ENCODE measurements around the gene TMEM106C.

Gene TMEM106C

GRCh38 chr12:47982311-47982710 is 18.9 kb downstream of the TMEM106C start:
- no peak overlapping the region for H2BK120ac ChIP-seq (ENCODE audit: low read depth, low read length)
- no CpG with 5 or more reads among the region's 5 CpGs for WGBS, 2 donors (ENCODE audit: extremely low coverage in 2 of 2, insufficient read length in 2 of 2, insufficient replicate concordance in 1 of 2)
- H3K9me3 ChIP-seq (replicated peaks in 1 of 2; ENCODE audit: control insufficient read depth in 2 of 2, insufficient read depth in 1 of 2, low read depth in 1 of 2, low read length in 2 of 2), result peaks cover 0 to 2% of the 10 kb centered on the region in 2 donors
- no peaks in the 10 kb centered on the region for H3K4me1 ChIP-seq (ENCODE audit: control insufficient read depth in 2 of 2, insufficient read depth in 1 of 2, low read depth in 1 of 2, low read length in 2 of 2)
- peaks cover 98 to 100% of the 10 kb centered on the region in 2 donors for H3K36me3 ChIP-seq (replicated peaks in 1 of 2; ENCODE audit: control insufficient read depth in 2 of 2, insufficient read depth in 2 of 2, low read length in 2 of 2)
- peak overlapping the region; percentile 43 for H2BK5ac ChIP-seq (ENCODE audit: low read length)
- H3K27me3 ChIP-seq (ENCODE audit: control insufficient read depth in 3 of 3, insufficient read depth in 3 of 3, low read depth in 1 of 3, low read length in 3 of 3), result no peaks in the 10 kb centered on the region
- no peak overlapping the region for H3K27ac ChIP-seq (replicated peaks; ENCODE audit: low read length)
- no peak overlapping the region for H3K4ac ChIP-seq (ENCODE audit: low read length)
- no peak overlapping the region for H3K4me2 ChIP-seq (ENCODE audit: insufficient read depth, low read length, poor library complexity, severe bottlenecking)
- no peak overlapping the region for H4K8ac ChIP-seq (ENCODE audit: low read depth, low read length)
- no peak overlapping the region for H2BK12ac ChIP-seq (ENCODE audit: low read length)
- no peak overlapping the region for H2AK5ac ChIP-seq (ENCODE audit: low read depth, low read length)
- H3K9ac ChIP-seq (ENCODE audit: low read depth, low read length, poor library complexity), result no peak overlapping the region
- H3K79me1 ChIP-seq (ENCODE audit: low read depth, low read length), result peaks cover 5% of the 10 kb centered on the region
- no peak for DNase-seq (ENCODE audit: low spot score)
- H3K14ac ChIP-seq (ENCODE audit: low read length), result no peak overlapping the region
- no peak overlapping the region for H3K4me3 ChIP-seq (ENCODE audit: low read length in 2 of 2)
- H2AFZ ChIP-seq (ENCODE audit: low read length), result no peak overlapping the region
- H3K23ac ChIP-seq (ENCODE audit: low read depth, low read length, poor library complexity), result no peak overlapping the region
- H4K91ac ChIP-seq (ENCODE audit: low read depth, low read length, poor library complexity), result no peak overlapping the region
- H3K18ac ChIP-seq (ENCODE audit: low read length), result no peak overlapping the region
- H2BK15ac ChIP-seq (ENCODE audit: low read length), result no peak overlapping the region

DNA sequence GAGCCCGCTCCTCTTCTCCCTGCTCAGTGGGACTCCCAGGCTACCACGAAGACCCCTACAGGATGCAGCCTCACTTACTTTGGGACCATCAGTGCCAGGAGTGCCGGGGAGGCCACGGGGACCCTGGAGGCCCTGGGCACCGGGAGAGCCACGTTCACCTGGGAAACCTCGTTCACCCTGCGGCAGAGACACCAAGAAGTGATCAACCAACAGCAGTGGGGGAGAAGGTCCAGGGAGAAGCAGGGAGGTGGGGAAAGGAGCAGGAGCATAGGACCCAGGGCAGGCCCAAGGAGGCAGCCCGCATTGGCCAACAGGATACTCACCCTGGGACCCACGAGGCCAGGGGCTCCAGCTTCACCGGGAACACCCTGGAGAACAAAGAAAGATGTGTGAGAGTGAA is 19.4 kb downstream of the TMEM106C start:
- H3K4me3 ChIP-seq (ENCODE audit: low read length in 2 of 2), result no peak overlapping the region
- H2AFZ ChIP-seq (ENCODE audit: low read length), result no peak overlapping the region
- H3K9me3 ChIP-seq (replicated peaks in 1 of 2; ENCODE audit: control insufficient read depth in 2 of 2, insufficient read depth in 1 of 2, low read depth in 1 of 2, low read length in 2 of 2), result peaks cover 0 to 2% of the 10 kb centered on the region in 2 donors
- no peak overlapping the region for H2AK5ac ChIP-seq (ENCODE audit: low read depth, low read length)
- H4K91ac ChIP-seq (ENCODE audit: low read depth, low read length, poor library complexity), result no peak overlapping the region
- whole genome bisulfite sequencing, 2 donors (ENCODE audit: extremely low coverage in 2 of 2, insufficient read length in 2 of 2, insufficient replicate concordance in 1 of 2), result no CpG with 5 or more reads among the region's 11 CpGs
- no peak overlapping the region for H3K4ac ChIP-seq (ENCODE audit: low read length)
- no peak overlapping the region for H3K14ac ChIP-seq (ENCODE audit: low read length)
- no peak overlapping the region for H3K23ac ChIP-seq (ENCODE audit: low read depth, low read length, poor library complexity)
- no peak overlapping the region for H3K27ac ChIP-seq (replicated peaks; ENCODE audit: low read length)
- H2BK120ac ChIP-seq (ENCODE audit: low read depth, low read length), result no peak overlapping the region
- H3K27me3 ChIP-seq (ENCODE audit: control insufficient read depth in 3 of 3, insufficient read depth in 3 of 3, low read depth in 1 of 3, low read length in 3 of 3), result no peaks in the 10 kb centered on the region
- no peak overlapping the region for H2BK12ac ChIP-seq (ENCODE audit: low read length)
- peaks cover 3 to 4% of the 10 kb centered on the region in 2 donors for H3K4me1 ChIP-seq (ENCODE audit: control insufficient read depth in 2 of 2, insufficient read depth in 1 of 2, low read depth in 1 of 2, low read length in 2 of 2)
- H2BK5ac ChIP-seq (ENCODE audit: low read length), result no peak overlapping the region
- no peak overlapping the region for H2BK15ac ChIP-seq (ENCODE audit: low read length)
- H3K9ac ChIP-seq (ENCODE audit: low read depth, low read length, poor library complexity), result no peak overlapping the region
- H3K79me1 ChIP-seq (ENCODE audit: low read depth, low read length), result peaks cover 8% of the 10 kb centered on the region
- H3K18ac ChIP-seq (ENCODE audit: low read length), result no peak overlapping the region
- H3K36me3 ChIP-seq (replicated peaks in 1 of 2; ENCODE audit: control insufficient read depth in 2 of 2, insufficient read depth in 2 of 2, low read length in 2 of 2), result peaks cover 98 to 100% of the 10 kb centered on the region in 2 donors
- no peak for DNase-seq (ENCODE audit: low spot score)
- no peak overlapping the region for H3K4me2 ChIP-seq (ENCODE audit: insufficient read depth, low read length, poor library complexity, severe bottlenecking)
- H4K8ac ChIP-seq (ENCODE audit: low read depth, low read length), result no peak overlapping the region

GRCh38 chr12:47983541-47984115 is 20.2 kb downstream of the TMEM106C start:
- Histone ChIP-seq H2AFZ (ENCODE audit: low read length) (no peak overlapping the region), H3K79me1 (ENCODE audit: low read depth, low read length) (peaks cover 9% of the 10 kb centered on the region), H2BK120ac (ENCODE audit: low read depth, low read length) (no peak overlapping the region), H2BK15ac (ENCODE audit: low read length) (no peak overlapping the region), H4K8ac (ENCODE audit: low read depth, low read length) (no peak overlapping the region), H3K4me3 (ENCODE audit: low read length in 2 of 2) (no peak overlapping the region), H3K4me1 (ENCODE audit: control insufficient read depth in 2 of 2, insufficient read depth in 1 of 2, low read depth in 1 of 2, low read length in 2 of 2) (peaks cover 8 to 10% of the 10 kb centered on the region in 2 donors), H3K9ac (ENCODE audit: low read depth, low read length, poor library complexity) (no peak overlapping the region), H3K27ac (replicated peaks; ENCODE audit: low read length) (no peak overlapping the region), H2BK5ac (ENCODE audit: low read length) (no peak overlapping the region), H3K9me3 (replicated peaks in 1 of 2; ENCODE audit: control insufficient read depth in 2 of 2, insufficient read depth in 1 of 2, low read depth in 1 of 2, low read length in 2 of 2) (no peaks in the 10 kb centered on the region), H3K4ac (ENCODE audit: low read length) (no peak overlapping the region), H3K14ac (ENCODE audit: low read length) (no peak overlapping the region), H3K4me2 (ENCODE audit: insufficient read depth, low read length, poor library complexity, severe bottlenecking) (no peak overlapping the region), H3K23ac (ENCODE audit: low read depth, low read length, poor library complexity) (no peak overlapping the region), H3K18ac (ENCODE audit: low read length) (no peak overlapping the region), H2BK12ac (ENCODE audit: low read length) (no peak overlapping the region), H3K27me3 (ENCODE audit: control insufficient read depth in 3 of 3, insufficient read depth in 3 of 3, low read depth in 1 of 3, low read length in 3 of 3) (no peaks in the 10 kb centered on the region), H3K36me3 (replicated peaks in 1 of 2; ENCODE audit: control insufficient read depth in 2 of 2, insufficient read depth in 2 of 2, low read length in 2 of 2) (peaks cover 93 to 97% of the 10 kb centered on the region in 2 donors), H2AK5ac (ENCODE audit: low read depth, low read length) (peak overlapping the region; percentile 16), H4K91ac (ENCODE audit: low read depth, low read length, poor library complexity) (no peak overlapping the region)
- WGBS, 2 donors (ENCODE audit: extremely low coverage in 2 of 2, insufficient read length in 2 of 2, insufficient replicate concordance in 1 of 2), result no CpG with 5 or more reads among the region's 5 CpGs
- DNase-seq (ENCODE audit: low spot score), result no peak

- H2BK120ac ChIP-seq (ENCODE audit: low read depth, low read length), result no peak overlapping the region
- no peak overlapping the region for H3K4me2 ChIP-seq (ENCODE audit: insufficient read depth, low read length, poor library complexity, severe bottlenecking)
- no peak overlapping the region for H3K4ac ChIP-seq (ENCODE audit: low read length)
- no peak overlapping the region for H3K23ac ChIP-seq (ENCODE audit: low read depth, low read length, poor library complexity)
- WGBS, 2 donors (ENCODE audit: extremely low coverage in 2 of 2, insufficient read length in 2 of 2, insufficient replicate concordance in 1 of 2), result no CpG with 5 or more reads among the region's 8 CpGs
- peaks cover 9% of the 10 kb centered on the region for H3K79me1 ChIP-seq (ENCODE audit: low read depth, low read length)
- no peaks in the 10 kb centered on the region for H3K27me3 ChIP-seq (ENCODE audit: control insufficient read depth in 3 of 3, insufficient read depth in 3 of 3, low read depth in 1 of 3, low read length in 3 of 3)
- no peak overlapping the region for H3K4me3 ChIP-seq (ENCODE audit: low read length in 2 of 2)
- H3K9me3 ChIP-seq (replicated peaks in 1 of 2; ENCODE audit: control insufficient read depth in 2 of 2, insufficient read depth in 1 of 2, low read depth in 1 of 2, low read length in 2 of 2), result no peaks in the 10 kb centered on the region
- H3K18ac ChIP-seq (ENCODE audit: low read length), result no peak overlapping the region
- H2BK5ac ChIP-seq (ENCODE audit: low read length), result no peak overlapping the region
- no peak overlapping the region for H2AFZ ChIP-seq (ENCODE audit: low read length)
- no peak overlapping the region for H3K9ac ChIP-seq (ENCODE audit: low read depth, low read length, poor library complexity)
- no peak overlapping the region for H2BK15ac ChIP-seq (ENCODE audit: low read length)
- peaks cover 91 to 97% of the 10 kb centered on the region in 2 donors for H3K36me3 ChIP-seq (replicated peaks in 1 of 2; ENCODE audit: control insufficient read depth in 2 of 2, insufficient read depth in 2 of 2, low read length in 2 of 2)
- H4K91ac ChIP-seq (ENCODE audit: low read depth, low read length, poor library complexity), result no peak overlapping the region
- H3K14ac ChIP-seq (ENCODE audit: low read length), result no peak overlapping the region
- H4K8ac ChIP-seq (ENCODE audit: low read depth, low read length), result no peak overlapping the region
- no peak overlapping the region for H2AK5ac ChIP-seq (ENCODE audit: low read depth, low read length)
- no peak overlapping the region for H3K27ac ChIP-seq (replicated peaks; ENCODE audit: low read length)
- no peak overlapping the region for H2BK12ac ChIP-seq (ENCODE audit: low read length)
- peaks cover 16 to 18% of the 10 kb centered on the region in 2 donors for H3K4me1 ChIP-seq (ENCODE audit: control insufficient read depth in 2 of 2, insufficient read depth in 1 of 2, low read depth in 1 of 2, low read length in 2 of 2)
- no peak for DNase-seq (ENCODE audit: low spot score)
Observed at GRCh38 chr12:47984331-47984801, 21.0 kb downstream of the TMEM106C start.

All from neuronal stem cell (in vitro differentiated cells).